ENCODE results near the gene POLD3. TPM values are rescaled to one million over a fixed set of nuclear protein-coding genes. Genes with fewer than 3 reads are reported as not detected.

POLD3 gene
- total RNA-seq, 2 experiments from 2014 or later = 45.4 to 50.4 TPM

DNA sequence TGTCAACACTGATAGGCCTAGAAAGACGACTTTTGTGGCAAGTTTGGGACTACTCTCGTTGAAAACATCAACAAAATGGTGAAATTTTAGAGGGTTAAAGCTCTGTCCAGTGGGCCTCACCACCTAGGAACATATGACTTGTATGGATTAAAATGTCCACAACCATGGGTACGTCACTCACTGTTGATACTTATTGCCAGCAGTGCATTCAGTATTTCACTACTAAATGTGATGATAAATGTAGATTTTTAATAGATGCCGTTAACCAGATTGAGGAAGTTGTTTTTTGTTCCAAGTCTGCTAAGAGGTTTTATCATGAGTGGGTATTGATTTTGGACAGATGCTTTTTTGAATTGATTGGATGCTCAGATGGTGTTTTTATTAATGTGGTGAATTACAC, 33.7 kb downstream of the POLD3 start:
- DNase-seq = no peak
- Mint-ChIP-seq H3K4me1 (ENCODE audit: low read depth) (no peaks in the 10 kb centered on the region), H3K27ac (no peak overlapping the region), H3K4me3 (no peak overlapping the region), H3K9me3 (ENCODE audit: insufficient read depth) (no peaks in the 10 kb centered on the region), H3K27me3 (ENCODE audit: low read depth) (no peaks in the 10 kb centered on the region), H3K36me3 (ENCODE audit: low read depth) (peaks cover 52% of the 10 kb centered on the region)
- ChIA-PET CTCF (no interaction called here), POLR2A (interaction anchor here (0.6 kb wide), 1 partner anchor 34 kb away, joined by 3 read pairs; the partner anchor contains the start of gene POLD3)
- no peak for ATAC-seq

DNA sequence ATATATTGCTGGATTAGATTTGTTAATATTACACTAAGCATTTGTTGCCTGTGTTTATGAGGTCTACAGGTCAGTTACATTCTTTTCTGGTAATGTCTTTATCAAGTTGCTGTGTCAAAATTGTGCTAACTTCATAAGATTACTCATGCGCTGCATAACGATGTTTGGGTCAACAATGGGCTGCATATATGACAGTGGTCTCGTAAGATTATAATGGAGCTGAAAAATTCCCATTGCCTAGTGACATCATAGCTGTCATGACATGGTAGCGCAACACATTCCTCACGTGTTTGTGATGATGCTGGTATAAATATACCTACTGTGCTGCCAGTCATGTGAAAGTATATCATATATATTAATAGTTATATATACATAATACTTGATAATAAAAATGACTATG, 34.2 kb downstream of the POLD3 start:
- no peak overlapping the region for H3K27ac Mint-ChIP-seq
- H3K9me3 Mint-ChIP-seq (ENCODE audit: insufficient read depth) = no peaks in the 10 kb centered on the region
- ChIA-PET POLR2A (no interaction called here), CTCF (no interaction called here)
- DNase-seq = no peak
- no peak for ATAC-seq
- H3K4me3 Mint-ChIP-seq = no peak overlapping the region
- peaks cover 50% of the 10 kb centered on the region for H3K36me3 Mint-ChIP-seq (ENCODE audit: low read depth)
- no peaks in the 10 kb centered on the region for H3K4me1 Mint-ChIP-seq (ENCODE audit: low read depth)
- no peaks in the 10 kb centered on the region for H3K27me3 Mint-ChIP-seq (ENCODE audit: low read depth)

DNA sequence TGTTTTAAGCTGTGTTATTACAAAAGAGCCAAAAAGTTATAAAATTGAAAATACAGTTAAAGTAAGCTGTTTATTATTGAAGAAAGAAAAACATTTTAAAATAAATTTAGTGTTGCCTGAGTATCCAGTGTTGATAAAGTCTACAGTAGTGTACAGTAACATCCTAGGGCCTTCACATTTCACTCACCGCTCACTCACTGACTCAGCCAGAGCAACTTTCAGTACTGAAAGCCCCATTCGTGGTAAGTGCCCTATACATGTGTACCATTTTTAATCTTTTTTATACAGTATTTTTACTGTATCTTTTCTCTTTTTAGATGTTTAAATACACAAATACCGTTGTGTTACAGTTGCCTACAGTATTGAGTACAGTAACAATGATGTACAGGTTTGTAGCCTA, 35.0 kb downstream of the POLD3 start:
- Mint-ChIP-seq H3K27me3 (ENCODE audit: low read depth) (no peaks in the 10 kb centered on the region), H3K4me3 (no peak overlapping the region), H3K4me1 (ENCODE audit: low read depth) (no peaks in the 10 kb centered on the region), H3K27ac (no peak overlapping the region), H3K36me3 (ENCODE audit: low read depth) (peaks cover 51% of the 10 kb centered on the region), H3K9me3 (ENCODE audit: insufficient read depth) (no peaks in the 10 kb centered on the region)
- ChIA-PET POLR2A (no interaction called here), CTCF (no interaction called here)
- ATAC-seq = no peak
- no peak for DNase-seq

DNA sequence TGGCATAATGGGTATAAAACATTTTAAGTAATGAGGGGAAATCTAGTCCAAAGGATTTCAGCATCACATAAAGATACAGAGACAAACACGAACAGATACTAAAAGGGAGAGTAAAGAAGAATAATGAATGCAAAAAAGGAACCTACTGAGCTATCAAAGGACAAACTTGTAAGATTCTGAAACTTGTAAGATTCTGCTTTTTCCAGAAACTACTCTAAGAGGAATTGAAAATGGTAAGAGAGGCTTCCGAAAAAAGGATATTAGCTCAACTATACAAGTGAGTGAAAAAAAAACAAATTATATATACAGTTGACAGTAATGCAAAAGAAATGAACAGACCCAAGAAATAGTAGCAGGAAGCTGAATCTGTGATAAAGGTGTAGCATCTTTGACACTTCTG, 37.7 kb downstream of the POLD3 start:
- H3K36me3 Mint-ChIP-seq (ENCODE audit: low read depth) = peaks cover 64% of the 10 kb centered on the region
- CTCF ChIA-PET = interaction anchor here (1.2 kb wide), 1 partner anchor 15 kb away, joined by 3 read pairs; no protein-coding TSS in a partner anchor

DNA sequence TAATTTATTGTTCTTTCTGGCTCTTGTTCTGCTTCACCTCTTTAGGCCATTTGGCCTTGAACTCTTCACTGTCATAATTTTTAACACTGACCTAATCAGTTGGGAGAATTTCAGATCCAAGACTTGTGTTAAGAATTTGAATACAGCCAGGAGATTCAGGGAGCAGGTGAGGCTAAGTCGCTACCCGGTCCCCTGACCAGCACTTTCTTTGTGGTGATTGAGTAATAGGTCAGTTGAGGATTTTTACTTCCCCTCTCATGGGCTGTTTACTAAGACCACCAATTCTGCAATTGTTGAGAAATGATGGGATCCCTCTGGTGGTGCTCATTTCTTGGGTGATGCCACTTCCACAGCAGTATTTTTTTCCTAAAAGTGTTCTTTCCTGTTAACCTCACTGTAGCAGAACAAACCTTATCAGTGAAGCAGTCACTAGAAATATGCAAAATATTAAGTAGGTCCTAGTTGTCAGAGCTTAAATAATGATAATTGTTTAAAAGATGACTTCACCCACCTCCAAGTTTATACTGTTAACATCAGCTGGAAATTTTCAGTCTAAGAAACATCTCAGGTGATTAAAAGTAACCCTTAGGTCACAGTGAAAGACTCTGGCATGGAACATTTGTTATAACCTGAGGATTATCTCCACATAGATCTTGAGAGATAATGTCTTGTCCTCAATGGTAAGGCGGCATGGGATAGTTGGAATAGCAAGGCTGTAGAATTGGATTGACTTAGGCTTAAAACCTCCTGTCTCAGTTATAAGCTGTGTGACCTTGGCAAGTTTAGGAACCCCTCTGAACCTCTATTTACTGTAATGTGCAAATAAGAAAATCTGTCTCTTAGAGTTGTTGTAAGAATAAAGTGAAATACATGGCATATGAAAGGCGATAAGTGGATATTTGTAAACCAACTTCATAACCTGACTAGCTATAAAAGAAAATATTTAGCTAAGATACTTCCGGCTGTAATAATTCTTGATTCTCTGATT, 41.3 kb downstream of the POLD3 start:
- Mint-ChIP-seq H3K9me3 (ENCODE audit: insufficient read depth) (no peaks in the 10 kb centered on the region), H3K4me1 (ENCODE audit: low read depth) (peaks cover 7% of the 10 kb centered on the region), H3K36me3 (ENCODE audit: low read depth) (peaks cover 71% of the 10 kb centered on the region), H3K4me3 (no peak overlapping the region), H3K27ac (no peak overlapping the region), H3K27me3 (ENCODE audit: low read depth) (no peaks in the 10 kb centered on the region)
- ChIA-PET POLR2A (no interaction called here), CTCF (no interaction called here)
- ATAC-seq = no peak
- no peak for DNase-seq

More for the DNA sequence above, 37.7 kb downstream of the POLD3 start:
- POLR2A ChIA-PET = no interaction called here
- DNase-seq = no peak
- no peak for ATAC-seq
- Mint-ChIP-seq H3K4me3 (no peak overlapping the region), H3K9me3 (ENCODE audit: insufficient read depth) (no peaks in the 10 kb centered on the region), H3K27me3 (ENCODE audit: low read depth) (no peaks in the 10 kb centered on the region), H3K27ac (no peak overlapping the region), H3K4me1 (ENCODE audit: low read depth) (no peaks in the 10 kb centered on the region)

DNA sequence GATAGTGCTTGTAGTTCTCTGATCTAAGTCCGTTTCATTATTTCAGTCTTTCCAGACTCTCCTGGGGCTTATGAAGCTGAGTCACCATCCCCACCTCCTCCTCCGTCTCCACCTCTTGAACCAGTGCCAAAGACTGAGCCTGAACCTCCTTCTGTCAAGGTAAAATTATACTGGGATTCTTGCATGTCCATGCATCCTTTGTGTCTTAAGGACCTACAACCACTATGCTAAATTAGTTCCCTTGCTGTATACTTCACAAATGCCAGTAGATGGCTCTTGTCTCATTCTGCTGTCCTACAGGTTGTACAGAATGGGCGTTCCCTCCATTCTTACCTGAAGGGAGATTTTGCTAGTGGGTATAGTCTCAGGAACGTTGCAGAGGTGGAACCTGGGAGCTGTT, 42.2 kb downstream of the POLD3 start:
- POLR2A ChIA-PET = no interaction called here
- Mint-ChIP-seq H3K4me1 (ENCODE audit: low read depth) (peaks cover 7% of the 10 kb centered on the region), H3K4me3 (no peak overlapping the region), H3K9me3 (ENCODE audit: insufficient read depth) (no peaks in the 10 kb centered on the region), H3K36me3 (ENCODE audit: low read depth) (peaks cover 69% of the 10 kb centered on the region), H3K27ac (no peak overlapping the region), H3K27me3 (ENCODE audit: low read depth) (no peaks in the 10 kb centered on the region)
- DNase-seq (no peak), ATAC-seq (no peak)
- CTCF ChIA-PET = no interaction called here

DNA sequence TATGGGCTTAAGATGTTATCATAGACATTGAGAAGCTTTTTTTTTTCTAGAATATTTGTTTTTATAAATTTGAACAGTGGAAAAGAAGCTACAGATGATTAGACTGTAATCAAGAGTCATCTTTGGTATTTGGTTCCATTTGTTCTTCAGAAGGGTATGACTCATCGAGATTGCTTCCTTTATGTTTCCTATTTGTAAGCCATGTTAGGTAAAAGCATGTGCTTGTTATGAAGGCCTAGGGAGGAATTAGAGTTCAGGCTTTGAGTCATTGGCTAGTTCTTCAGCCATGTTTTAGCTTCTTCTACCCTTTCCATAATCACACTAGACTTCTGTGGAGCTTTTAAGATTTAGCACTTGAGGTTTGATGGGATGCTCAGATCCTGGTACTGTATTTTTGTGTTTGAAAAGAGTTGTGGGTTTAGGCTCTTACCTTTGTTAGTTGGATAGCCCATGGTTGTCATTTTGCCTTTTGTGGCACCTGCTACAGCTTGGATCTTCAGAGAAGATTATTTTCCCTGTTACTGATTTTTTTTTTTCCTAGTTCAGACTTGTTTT, 44.3 kb downstream of the POLD3 start:
- ChIA-PET CTCF (no interaction called here), POLR2A (no interaction called here)
- Mint-ChIP-seq H3K4me1 (ENCODE audit: low read depth) (peaks cover 7% of the 10 kb centered on the region), H3K4me3 (no peak overlapping the region), H3K9me3 (ENCODE audit: insufficient read depth) (no peaks in the 10 kb centered on the region), H3K27me3 (ENCODE audit: low read depth) (no peaks in the 10 kb centered on the region), H3K27ac (no peak overlapping the region), H3K36me3 (ENCODE audit: low read depth) (peaks cover 76% of the 10 kb centered on the region)
- ATAC-seq (no peak), DNase-seq (no peak)

DNA sequence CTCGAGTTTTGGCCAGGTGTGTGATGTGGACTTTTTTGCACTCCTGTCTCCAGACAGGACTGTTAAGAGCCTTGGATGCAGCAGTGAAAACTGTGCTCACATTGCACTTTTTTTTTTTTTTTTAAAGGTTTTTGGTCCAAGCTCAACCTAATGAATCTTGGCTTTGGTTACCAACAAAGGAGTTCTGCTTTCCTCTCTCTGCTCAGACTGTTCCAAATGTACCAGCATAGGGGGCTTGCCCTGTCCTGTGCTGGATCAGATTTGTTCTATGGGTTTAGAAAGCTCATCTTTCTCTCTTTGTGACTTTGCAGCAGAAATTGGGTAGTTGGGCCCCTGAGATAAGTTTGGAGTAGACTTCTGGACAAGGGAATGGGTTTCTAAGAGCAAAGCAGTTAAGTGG, 45.3 kb downstream of the POLD3 start:
- Mint-ChIP-seq H3K27me3 (ENCODE audit: low read depth) (no peaks in the 10 kb centered on the region), H3K4me3 (no peak overlapping the region), H3K27ac (no peak overlapping the region), H3K4me1 (ENCODE audit: low read depth) (peaks cover 7% of the 10 kb centered on the region), H3K36me3 (ENCODE audit: low read depth) (peaks cover 78% of the 10 kb centered on the region), H3K9me3 (ENCODE audit: insufficient read depth) (no peaks in the 10 kb centered on the region)
- POLR2A ChIA-PET = no interaction called here
- ATAC-seq = no peak
- DNase-seq = peak; percentile 3
- CTCF ChIA-PET = no interaction called here

DNA sequence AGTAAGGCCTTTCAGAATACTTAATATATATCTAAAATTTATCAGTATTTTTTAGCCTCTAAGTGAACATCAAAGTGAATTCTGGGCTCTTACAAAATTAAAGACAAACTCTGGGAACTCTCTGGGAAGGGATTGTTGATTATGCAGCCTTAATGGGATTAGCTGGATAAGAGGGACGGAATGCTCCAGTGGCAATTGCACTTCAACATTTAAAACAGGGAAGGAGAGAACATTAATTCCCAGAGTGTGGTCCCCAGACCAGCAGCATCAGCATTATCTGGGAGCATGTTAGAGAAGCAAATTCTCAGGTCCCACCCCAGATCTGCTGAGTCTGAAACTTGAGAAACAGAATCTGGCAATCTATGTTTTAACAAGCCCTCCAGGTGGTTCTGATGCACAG, 46.5 kb downstream of the POLD3 start:
- Mint-ChIP-seq H3K4me1 (ENCODE audit: low read depth) (peaks cover 7% of the 10 kb centered on the region), H3K9me3 (ENCODE audit: insufficient read depth) (no peaks in the 10 kb centered on the region), H3K27ac (no peak overlapping the region), H3K27me3 (ENCODE audit: low read depth) (no peaks in the 10 kb centered on the region), H3K36me3 (ENCODE audit: low read depth) (peaks cover 76% of the 10 kb centered on the region), H3K4me3 (no peak overlapping the region)
- CTCF ChIA-PET = no interaction called here
- POLR2A ChIA-PET = no interaction called here
- DNase-seq = no peak
- ATAC-seq = no peak

DNA sequence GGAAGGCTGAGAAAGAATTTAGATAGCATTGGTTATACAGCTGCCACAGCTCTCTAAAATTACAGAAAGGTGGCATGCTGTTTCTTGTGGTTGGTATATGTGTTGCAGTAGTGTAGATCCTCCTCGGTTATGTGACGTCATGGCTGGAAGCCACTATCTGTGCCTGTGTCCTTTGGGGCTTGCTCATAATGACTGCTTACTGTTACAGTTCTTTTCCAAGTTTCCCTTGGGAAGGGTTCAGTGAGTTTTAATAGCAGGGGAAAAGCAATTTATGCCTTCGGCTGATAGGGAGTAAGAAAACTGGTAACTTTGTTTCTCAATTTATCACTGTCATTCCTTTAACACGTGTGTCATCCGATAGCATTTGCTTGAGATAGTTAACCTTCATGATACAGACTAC, 47.2 kb downstream of the POLD3 start:
- no peak overlapping the region for H3K27ac Mint-ChIP-seq
- CTCF ChIA-PET = no interaction called here

DNA sequence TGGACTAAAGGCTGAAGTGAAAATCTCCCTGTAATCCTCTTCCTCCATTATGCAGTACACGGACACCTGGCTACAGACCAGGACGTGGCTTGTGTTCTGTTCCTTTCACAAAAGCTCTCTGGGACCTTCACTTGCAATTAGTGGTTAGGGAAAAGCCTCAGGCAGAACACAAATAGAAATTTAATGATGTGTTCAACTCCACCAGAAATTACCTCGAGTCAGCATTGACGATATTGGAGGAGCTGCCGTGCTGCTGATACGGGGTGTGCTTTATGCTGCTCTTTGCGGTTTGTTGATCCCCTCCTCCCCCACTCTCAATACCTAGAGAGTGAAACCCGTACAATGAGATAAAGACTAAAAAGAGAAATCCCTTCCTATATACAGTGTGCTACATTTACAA, 48.9 kb downstream of the POLD3 start:
- Mint-ChIP-seq H3K4me1 (ENCODE audit: low read depth) (peaks cover 4% of the 10 kb centered on the region), H3K36me3 (ENCODE audit: low read depth) (peaks cover 65% of the 10 kb centered on the region), H3K27me3 (ENCODE audit: low read depth) (no peaks in the 10 kb centered on the region), H3K4me3 (no peak overlapping the region), H3K9me3 (ENCODE audit: insufficient read depth) (no peaks in the 10 kb centered on the region), H3K27ac (no peak overlapping the region)
- POLR2A ChIA-PET = no interaction called here
- ATAC-seq (no peak), DNase-seq (no peak)
- CTCF ChIA-PET = interaction anchor here (1.1 kb wide), 1 partner anchor 61 kb away, joined by 4 read pairs; no protein-coding TSS in a partner anchor

More for the DNA sequence above, 47.2 kb downstream of the POLD3 start:
- peaks cover 7% of the 10 kb centered on the region for H3K4me1 Mint-ChIP-seq (ENCODE audit: low read depth)
- peaks cover 77% of the 10 kb centered on the region for H3K36me3 Mint-ChIP-seq (ENCODE audit: low read depth)
- H3K27me3 Mint-ChIP-seq (ENCODE audit: low read depth) = no peaks in the 10 kb centered on the region
- no peak for DNase-seq
- POLR2A ChIA-PET = no interaction called here
- H3K4me3 Mint-ChIP-seq = no peak overlapping the region
- ATAC-seq = no peak
- H3K9me3 Mint-ChIP-seq (ENCODE audit: insufficient read depth) = no peaks in the 10 kb centered on the region

DNA sequence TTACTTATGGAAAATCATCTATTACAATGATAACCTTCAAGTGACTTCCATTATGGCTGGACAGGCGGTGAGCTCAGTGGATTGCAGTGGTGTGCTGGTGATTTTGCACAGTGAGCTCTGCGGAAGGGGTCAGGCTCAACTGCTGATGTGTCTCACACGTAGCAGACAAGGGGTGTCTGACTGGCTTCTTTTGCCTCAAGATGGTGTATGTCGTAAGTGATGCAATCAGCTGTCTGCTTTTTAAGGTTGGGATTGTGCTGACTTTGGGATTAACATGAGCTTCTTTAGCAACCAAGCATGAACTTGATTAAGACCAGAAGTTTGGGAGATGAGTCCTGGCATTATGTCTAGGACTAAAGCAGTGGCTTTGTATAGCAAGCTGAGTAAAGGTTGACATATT, 49.5 kb downstream of the POLD3 start:
- CTCF ChIA-PET = interaction anchor here (1.1 kb wide), 1 partner anchor 61 kb away, joined by 4 read pairs; no protein-coding TSS in a partner anchor
- no peak for ATAC-seq
- no peak overlapping the region for H3K27ac Mint-ChIP-seq
- no peak overlapping the region for H3K4me3 Mint-ChIP-seq
- no peaks in the 10 kb centered on the region for H3K9me3 Mint-ChIP-seq (ENCODE audit: insufficient read depth)
- H3K27me3 Mint-ChIP-seq (ENCODE audit: low read depth) = no peaks in the 10 kb centered on the region
- peaks cover 1% of the 10 kb centered on the region for H3K4me1 Mint-ChIP-seq (ENCODE audit: low read depth)
- peaks cover 61% of the 10 kb centered on the region for H3K36me3 Mint-ChIP-seq (ENCODE audit: low read depth)
- POLR2A ChIA-PET = no interaction called here
- DNase-seq = peak; percentile 1

Data from activated CD8-positive, alpha-beta T cell treated with anti-CD3 and anti-CD28 coated beads, Interleukin-2, amount 10 ng/mL, durations not matched to agents 7 days and 5 days (primary cell).